NCI-H526 (cell line): ENCODE data around the gene XDH.

Source experiments
- DNase-seq, 2 experiments: peaks; one replicate each; lab custom pipeline; 2025; lab: John Stamatoyannopoulos, UW

XDH gene

DNA sequence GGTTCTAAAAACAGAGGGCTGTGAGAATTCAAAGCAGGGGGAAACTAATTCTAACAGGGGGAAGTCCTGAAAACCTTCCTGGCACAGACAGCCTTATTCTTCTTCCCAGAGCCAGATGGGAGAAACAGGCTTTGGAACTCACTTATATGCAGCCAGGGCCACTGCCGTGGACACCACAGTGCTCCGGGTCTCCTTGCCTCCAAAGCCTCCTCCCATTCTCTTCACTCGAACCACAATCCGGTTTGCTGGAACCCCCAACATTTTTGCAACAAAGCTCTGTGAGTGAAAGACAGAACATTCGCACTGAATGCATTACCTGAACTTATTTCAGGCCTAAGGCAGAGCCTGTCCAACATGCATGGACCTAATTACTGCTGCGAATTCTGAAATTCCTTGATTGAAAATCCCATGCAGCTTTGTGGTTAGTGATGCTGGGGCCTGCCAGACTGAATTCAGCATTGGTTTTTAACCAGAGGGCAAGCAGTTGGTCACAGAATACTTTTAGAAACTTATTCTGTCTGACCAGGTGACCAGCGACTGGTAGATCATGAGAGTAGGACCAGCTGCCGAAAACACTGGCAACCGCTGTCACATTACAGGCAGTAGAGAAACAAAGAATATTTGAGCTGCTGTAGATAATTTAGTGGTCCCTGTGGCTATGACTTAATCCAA is 48.6 kb downstream of the XDH start:
- no peak for DNase-seq

DNA sequence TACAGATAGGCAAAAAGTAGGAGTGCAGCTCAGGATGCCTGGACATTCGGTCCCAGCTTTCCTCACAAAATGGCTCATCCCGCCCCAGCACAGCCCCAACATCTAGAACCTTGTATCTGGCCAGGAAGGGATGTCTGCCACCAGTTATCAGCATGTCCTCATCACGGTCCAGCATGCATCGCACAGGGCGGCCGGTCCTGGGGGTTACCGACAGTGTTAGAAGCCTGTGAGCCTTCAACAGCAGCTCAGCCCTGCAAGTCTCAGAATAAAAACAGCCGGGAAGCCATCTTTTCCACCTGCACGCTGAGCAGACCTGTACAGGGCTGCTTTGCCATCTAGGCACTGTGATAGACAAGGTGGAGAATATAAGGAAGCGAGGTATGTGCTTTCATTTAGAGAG is 49.2 kb downstream of the XDH start:
- no peak for DNase-seq

DNA sequence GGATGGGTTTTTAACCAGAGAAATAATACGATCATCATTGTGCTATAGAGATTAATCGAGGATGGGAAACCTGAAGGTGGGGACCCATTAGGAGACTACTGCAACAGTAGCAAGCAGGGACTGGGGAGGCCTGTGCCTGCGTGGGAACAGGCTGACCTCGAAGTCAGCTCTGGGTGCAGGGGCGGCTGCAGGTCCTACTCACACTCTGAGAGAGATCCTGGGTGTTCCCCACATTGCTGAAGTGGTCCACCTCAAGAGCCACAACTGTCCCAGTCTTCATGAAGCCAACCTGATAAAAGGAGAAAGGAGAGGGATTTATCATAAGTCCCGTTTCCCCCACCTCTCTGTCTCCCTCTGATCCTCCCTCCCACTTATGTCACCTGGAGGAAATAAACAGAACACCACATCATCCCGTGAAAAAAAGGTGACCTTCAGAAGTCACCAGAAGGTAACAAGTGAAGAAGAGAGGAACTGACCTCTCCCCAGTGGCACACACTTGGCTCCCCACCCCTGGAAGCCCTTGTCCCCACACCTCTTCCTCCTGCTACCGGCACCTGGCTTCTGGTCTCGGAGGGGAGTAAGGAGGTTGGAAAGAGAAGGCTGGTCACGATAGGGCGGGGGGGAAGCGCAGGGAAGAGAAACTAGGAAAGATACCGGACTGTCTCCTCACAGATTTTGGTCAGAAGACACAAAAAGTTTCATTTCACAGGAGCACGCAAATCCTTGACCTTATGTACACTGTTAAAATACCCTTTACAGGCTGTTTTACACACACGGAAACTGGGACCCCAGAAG is 50.4 kb downstream of the XDH start:
- DNase-seq, result no peak

DNA sequence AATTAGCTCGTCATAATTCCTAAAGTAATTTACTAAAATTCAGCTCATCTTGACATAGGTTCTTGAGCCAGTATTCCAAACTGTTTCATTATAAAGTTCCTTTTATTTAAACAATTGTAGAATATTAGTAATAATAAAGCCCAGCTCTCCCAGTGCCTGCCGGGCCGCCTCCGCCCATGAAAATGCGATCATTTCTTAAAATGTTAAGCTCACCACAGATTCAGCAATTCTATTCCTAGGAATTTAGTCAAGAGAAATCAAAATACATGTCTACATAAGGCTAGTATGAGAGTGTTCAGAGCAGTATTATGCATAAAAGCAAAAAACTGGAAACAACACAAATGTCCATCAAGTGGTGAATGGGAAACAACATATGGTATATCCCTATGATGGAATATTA is 52.0 kb downstream of the XDH start:
- DNase-seq, result no peak

DNA sequence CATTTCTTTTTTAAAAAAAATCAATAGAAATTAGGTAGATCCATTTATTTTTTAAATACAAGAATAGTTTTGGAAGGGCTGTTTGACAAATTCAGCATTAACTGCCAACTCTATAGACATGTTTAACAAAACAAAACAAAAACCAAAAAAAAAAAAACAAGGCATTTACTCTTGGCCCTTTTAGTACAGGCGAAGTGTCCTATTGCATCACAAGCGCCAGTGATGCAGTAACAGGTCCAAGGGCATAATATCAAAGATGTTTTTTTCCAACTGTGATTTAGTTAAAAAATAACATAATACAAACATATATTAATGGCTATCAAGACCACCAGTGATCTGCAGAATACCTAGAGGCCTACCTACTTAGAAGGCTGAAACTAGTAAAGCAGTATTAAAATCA is 55.3 kb downstream of the XDH start:
- no peak for DNase-seq

- peak in 1 of 2 experiments; percentile 15 for DNase-seq
Observed at GRCh38 chr2:31354837-31355236, 59.7 kb downstream of the XDH start.

GRCh38 chr2:31353179-31353578 is 61.4 kb downstream of the XDH start:
- no peak for DNase-seq

- no peak for DNase-seq
Observed at GRCh38 chr2:31349684-31350083, 64.9 kb downstream of the XDH start.

GRCh38 chr2:31349160-31349559 is 65.4 kb downstream of the XDH start:
- no peak for DNase-seq

GRCh38 chr2:31348618-31349017 is 65.9 kb downstream of the XDH start:
- DNase-seq, result no peak

- DNase-seq, result no peak
Observed at GRCh38 chr2:31347750-31348149, 66.8 kb downstream of the XDH start.

DNA sequence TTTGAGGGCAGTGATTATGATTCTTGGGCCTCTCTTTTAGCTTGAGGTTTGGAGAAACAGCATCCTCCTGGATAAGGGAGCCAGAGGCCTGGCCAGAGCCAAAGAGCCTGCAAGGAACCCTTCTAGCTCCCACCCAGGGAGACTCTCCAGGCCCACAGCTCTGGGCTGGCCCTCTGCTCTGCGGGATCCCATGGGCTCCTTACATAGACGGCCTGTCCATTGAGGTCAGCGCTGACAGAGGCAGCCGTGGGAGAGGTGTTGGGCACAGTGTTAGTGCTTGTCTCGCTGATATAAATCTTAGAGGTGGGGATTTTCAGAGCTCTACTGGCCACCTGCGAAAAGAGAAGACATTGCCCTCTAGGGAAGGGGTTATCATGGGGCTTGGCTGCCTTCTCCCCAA is 67.2 kb downstream of the XDH start:
- DNase-seq, result no peak

GRCh38 chr2:31344447-31344846 is 70.1 kb downstream of the XDH start:
- DNase-seq, result no peak

DNA sequence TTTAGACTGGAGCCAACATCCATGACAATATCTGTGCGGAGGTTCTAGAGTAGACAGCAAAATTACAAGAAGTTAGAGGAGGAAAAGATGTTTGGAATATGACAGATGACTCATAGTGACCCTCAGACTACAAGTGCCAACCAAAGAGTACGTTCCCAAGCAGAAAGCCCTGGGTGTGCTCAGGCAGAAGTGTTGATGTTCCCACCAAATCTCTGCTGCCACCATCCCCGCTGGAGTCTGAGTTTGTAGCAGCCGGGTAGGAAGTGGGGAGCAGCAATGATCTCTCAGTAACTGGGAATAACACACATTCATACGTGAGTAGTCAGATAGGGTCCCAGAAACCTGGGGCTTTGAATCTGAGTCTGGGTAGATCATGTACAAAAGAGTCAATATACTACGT is 73.2 kb downstream of the XDH start:
- DNase-seq, result no peak

- no peak for DNase-seq
Observed at GRCh38 chr2:31339696-31340095, 74.8 kb downstream of the XDH start.

GRCh38 chr2:31337860-31338259 is 76.7 kb downstream of the XDH start:
- DNase-seq, result no peak

- DNase-seq, result no peak
Observed at GRCh38 chr2:31337197-31337596, 77.3 kb downstream of the XDH start.

- no peak for DNase-seq
Observed at GRCh38 chr2:31335921-31336585, 78.5 kb downstream of the XDH start.

GRCh38 chr2:31334311-31335026 is 80.1 kb downstream of the XDH start:
- no peak for DNase-seq

DNA sequence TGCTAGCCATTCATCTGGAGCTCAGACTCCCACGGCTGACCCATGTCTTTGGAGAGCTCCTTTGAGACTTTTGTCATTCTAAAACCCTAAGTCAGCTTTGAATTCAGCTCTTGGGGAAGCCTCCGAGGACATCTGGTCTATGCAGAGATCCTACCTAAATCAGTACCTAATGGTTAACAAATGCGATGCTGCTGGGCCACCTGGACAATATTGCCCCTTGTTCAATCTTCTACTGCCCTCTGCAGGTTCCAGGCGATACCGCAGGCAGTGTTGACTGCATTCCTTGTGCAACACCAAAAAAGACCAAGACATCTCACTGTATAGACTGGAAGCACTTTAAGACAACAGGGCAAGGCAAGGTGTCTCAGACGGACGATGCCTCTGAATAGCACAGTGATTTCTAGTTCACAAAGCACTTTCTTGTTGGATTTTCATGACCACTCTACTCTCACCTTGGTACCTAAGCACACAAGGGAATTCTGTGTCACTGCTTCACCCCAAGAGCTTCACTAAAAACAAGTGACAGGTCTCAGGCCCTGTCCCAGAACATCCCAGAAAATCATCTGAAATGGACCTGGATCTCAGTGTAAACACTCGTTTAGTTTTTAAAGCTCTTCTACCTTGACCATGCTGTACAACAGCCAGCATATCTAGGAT is 80.9 kb downstream of the XDH start:
- peak; percentile 60 to 88 for DNase-seq

DNA sequence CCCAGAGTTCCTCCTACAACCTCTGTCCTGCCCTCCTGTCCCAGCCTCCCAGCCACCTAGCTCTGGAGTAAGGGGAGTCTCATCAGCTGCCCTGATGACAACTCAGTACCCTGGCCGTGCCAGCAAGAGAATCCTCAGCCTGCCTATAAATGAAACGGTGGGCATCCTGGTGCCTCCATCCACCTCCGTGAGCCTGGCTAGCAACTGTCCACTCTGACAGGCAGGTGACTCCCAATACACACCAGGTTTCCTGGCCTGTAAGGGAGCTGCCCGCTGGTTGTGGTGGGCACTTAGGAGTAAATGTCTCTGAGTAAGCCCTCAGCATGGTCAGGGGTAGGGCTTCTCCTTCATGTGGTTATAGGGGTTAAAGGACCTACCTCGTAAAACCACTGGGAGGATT is 81.5 kb downstream of the XDH start:
- no peak for DNase-seq

- no peak for DNase-seq
Observed at GRCh38 chr2:31332521-31332920, 82.0 kb downstream of the XDH start.
